HL-60/S4 (cell line): Measurements from ENCODE around the gene TJAP1.
"Not testable (repeated sequence)": the region's sequence is repeated elsewhere in the genome, so short reads cannot be mapped to it uniquely, and the experiment has no call there.

Source experiments
- in situ Hi-C: fragments of 300-500 bp; cut with MboI; formaldehyde crosslinking; loops from 2 replicates; pipeline ENCODE4 v1.14.3; 2022; ENCODE audit warnings: low sequenced_read_pairs

Gene TJAP1

DNA sequence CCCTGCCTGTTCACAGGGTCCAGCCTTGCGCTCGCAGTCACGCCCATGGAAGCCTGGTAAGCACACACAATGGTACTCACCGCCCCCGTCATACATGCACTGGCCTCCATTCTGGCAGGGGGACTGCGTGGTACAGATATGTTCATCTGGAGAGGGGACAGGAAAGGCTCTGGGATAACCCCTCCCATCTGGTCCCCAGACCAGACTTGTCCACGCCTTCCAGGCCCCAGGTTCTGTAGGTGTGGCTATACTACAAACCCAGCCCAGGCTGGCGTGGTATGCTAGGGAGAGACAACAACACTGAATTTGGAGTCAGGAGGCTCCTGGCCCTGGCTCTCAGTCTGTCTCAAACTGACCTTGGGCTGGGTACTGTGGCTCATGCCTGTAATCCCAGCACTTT lies 25.4 kb upstream of the TJAP1 start:
- in situ Hi-C loops, result no loop called here

- in situ Hi-C loops, result no loop called here
These were observed 24.5 kb upstream of the TJAP1 start for GRCh38 chr6:43452896-43453295.

- in situ Hi-C loops, result no loop called here
These were observed 23.5 kb upstream of the TJAP1 start for GRCh38 chr6:43453831-43454230.

- in situ Hi-C loops, result no loop called here
These were observed 23.1 kb upstream of the TJAP1 start for GRCh38 chr6:43454290-43454695.

DNA sequence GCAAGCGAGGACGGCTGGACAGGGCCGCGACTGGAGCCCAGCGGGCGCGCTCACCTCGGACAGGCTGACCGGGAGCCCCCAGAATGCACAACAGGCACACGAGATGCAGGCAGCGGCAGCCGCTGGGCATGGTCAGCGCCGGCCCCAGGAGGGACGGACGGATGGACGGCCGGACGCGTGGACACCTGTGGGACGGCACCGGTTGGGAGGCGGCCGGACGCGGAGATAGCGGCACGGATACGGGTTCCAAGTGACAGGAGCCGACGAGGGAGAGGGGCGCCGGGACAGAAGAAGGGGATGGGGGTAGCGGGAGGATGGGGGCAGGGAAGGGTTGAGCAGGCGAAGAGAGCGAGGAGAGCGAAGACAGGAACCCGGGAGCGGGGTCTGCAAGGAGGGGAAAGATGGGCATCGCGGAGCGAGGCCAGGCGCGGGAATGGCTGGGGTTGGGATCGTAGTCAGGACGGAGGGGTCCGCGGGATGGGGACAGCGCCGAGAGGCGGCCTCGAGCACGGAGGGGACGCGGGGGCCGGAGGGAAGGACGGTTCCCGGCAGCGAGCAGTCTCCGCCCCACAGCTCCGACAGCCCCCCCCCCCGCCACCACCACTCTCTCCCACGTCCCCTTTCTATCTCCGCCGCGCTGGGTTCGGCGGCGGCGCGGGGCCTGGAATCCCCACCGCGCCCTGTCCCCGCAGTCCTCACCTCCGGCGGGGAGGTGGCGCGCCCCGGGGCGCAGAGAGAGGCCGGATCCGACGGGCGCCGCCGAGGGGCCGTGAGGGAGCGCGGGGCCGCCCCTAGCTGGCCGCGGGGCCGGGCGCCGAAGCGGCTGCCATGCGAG lies 22.5 kb upstream of the TJAP1 start:
- in situ Hi-C loops, result no loop called here

DNA sequence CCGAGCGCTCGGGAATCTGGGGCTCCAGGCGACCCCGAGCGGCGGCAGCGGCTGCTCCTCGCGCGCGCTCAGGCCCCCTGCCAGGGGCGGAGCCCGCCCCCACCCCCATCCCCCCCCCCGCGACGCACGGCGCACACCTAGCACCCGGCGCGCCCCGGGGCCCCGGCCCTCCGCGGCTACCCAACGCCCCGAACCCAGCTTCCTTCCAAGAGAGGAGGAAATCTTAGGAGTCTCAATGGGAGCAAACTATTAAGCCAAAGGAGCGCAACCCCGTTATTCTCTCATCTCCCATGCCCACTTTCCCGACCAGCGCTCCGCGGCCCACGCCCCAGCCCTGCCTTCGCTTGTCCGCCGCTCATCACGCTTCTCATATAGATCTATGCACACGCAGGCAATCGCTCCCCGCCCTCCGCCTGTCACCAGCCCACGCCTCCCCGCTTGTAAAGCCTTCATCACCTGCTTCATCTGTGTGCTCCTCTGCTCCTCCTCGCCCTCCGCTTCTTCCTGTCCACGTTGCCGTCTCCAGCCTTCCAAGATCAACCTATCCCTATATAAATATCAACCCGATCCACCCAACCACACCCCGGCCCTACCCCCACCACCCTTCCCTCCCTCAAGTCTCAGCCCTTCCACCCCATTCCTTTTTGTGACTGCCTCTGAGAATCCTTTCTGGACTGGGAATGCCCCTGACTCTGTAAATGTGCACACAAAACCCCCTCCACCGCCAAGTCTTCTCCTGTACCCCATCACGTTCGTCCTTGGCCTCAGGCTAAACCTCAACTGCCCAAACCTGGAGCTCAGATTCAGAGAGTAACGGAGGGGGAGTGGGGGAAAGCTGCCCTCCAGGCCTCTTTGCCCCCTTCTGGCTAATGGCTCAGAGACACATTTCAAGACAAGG lies 21.6 kb upstream of the TJAP1 start, which contains the start of gene DLK2:
Gene DLK2 (minus strand): TSS at position 18 of the 898 bp plus-strand sequence. CDS start 723 bp downstream, outside the sequence.
- in situ Hi-C loops, result no loop called here

DNA sequence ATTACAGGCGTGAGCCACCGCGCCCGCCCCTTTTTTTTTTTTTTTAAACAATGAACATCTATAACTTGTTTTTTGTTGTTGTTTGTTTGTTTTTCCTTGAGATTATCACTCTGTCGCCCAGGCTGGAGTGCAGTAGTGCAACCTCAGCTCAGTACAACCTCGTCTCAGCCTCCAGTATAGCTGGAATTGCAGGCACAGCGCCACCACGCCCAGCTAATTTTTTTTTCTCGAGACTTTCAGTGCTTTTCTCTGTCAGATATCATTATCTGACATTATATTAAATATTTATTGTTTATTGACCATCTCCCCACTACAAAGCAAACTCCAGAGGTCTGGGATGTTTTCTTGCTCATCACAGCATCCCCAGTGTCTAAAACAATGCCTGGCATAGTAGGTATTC lies 19.7 kb upstream of the TJAP1 start:
- in situ Hi-C loops, result no loop called here

DNA sequence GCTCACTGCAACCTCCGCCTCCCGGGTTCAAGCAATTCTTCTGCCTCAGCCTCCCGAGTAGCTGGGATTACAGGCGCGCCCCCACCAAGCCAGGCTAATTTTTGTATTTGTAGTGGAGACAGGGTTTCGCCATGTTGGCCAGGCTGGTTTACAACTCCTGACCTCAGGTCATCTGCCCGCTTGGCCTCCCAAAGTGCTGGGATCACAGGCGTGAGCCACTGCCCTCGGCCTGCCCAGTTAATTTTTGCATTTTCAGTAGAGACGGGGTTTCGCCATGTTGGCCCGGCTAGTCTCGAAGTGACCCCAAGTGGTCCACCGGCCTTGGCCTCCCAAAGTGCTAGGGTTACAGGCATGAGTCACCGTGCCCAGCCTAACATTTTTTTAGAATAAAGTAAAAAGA lies 19.2 kb upstream of the TJAP1 start:
- in situ Hi-C loops, result not testable (repeated sequence)

- in situ Hi-C loops, result no loop called here
These were observed 17.8 kb upstream of the TJAP1 start for GRCh38 chr6:43459535-43459934.

GRCh38 chr6:43460032-43460431 lies 17.3 kb upstream of the TJAP1 start:
- in situ Hi-C loops, result no loop called here

GRCh38 chr6:43461936-43462335 lies 15.4 kb upstream of the TJAP1 start:
- in situ Hi-C loops, result no loop called here

- in situ Hi-C loops, result no loop called here
These were observed 13.0 kb upstream of the TJAP1 start for GRCh38 chr6:43464337-43464736.

- in situ Hi-C loops, result no loop called here
These were observed 11.4 kb upstream of the TJAP1 start for GRCh38 chr6:43465948-43466347.

DNA sequence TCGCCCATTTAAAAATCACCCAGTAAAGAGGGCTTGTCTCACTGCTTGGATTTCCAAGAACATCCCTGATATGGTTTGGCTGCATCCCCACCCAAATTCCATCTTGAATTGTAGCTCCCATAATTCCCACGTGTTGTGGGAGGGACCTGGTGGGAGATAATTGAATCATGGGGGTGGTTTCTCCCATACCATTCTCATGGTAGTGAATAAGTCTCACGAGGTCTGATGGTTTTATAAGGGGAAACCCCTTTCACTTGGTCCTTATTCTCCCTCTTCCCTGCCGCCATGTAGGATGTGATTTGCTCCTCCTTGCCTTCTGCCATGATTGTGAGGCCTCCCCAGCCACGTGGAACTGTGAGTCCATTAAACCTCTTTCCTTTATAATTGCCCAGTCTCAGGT lies 10.1 kb upstream of the TJAP1 start:
- in situ Hi-C loops, result not testable (repeated sequence)

DNA sequence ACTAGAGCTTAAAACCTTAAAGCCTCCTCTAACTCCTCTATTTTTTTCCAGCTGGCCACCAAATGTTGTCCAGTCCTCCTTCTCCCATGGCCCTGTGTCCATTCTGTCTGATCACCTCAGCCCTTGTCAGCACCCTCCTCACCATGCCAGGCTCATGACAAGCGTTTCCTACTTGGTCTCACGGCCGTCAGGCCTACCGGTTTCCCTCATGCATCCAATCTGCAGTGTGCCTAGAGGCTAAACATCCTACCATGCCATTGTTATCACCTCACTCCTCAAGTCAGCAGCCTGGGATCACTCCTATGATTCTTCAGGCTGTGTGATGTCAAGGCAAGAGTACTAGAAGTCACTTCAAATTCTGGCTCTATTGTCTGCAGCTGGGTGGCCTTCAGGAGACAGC lies 9.6 kb upstream of the TJAP1 start:
- in situ Hi-C loops, result no loop called here

GRCh38 chr6:43468240-43468639 lies 9.1 kb upstream of the TJAP1 start:
- in situ Hi-C loops, result no loop called here

GRCh38 chr6:43468748-43469681 lies 8.4 kb upstream of the TJAP1 start:
- in situ Hi-C loops, result no loop called here

GRCh38 chr6:43469947-43470346 lies 7.4 kb upstream of the TJAP1 start:
- in situ Hi-C loops, result no loop called here

- in situ Hi-C loops, result no loop called here
These were observed 6.0 kb upstream of the TJAP1 start for GRCh38 chr6:43471399-43471798.

GRCh38 chr6:43472515-43472914 lies 4.9 kb upstream of the TJAP1 start:
- in situ Hi-C loops, result no loop called here

DNA sequence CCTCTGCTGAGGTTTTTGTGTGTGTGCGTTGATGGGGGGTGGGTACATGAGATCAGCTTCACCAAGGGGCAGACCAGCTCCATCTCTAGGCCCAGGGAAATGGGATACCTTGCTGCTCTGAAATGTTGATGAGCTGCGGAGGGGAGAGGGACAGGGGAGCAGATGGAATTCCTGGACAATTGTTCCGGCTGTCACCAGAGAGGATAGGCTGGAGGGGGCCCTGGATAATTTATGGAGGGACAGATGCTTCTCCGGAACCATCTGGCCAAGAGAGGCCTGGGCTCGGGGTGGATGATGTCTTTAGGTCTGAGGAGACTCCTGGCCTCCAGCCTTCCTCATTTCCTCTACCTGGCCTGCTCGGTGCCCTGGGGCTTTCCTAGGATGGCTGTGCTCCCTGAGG lies 1.9 kb upstream of the TJAP1 start:
- in situ Hi-C loops, result no loop called here
